HepG2 (cell line): Measurements from ENCODE around the gene HCFC1. TPM values are rescaled to one million over a fixed set of nuclear protein-coding genes. Genes with fewer than 3 reads are reported as not detected.

Source experiments
- ATAC-seq: fragments of 200-7000 bp; cut with Tn5 transposase; 3 replicates; pipeline ENCODE4 v1.9.1; 2020; ENCODE audit warnings: mild to moderate bottlenecking, moderate library complexity
- BruUV-seq: library from RNA; stranded (reverse); fragments of 400-500 nt; replicated peaks from 2 replicates; lab custom pipeline; 2021; lab: Mats Ljungman, UMichigan
- CTCF ChIA-PET: fragments of 300-600 bp; formaldehyde crosslinking; extraction: SDS; loops from one replicate; lab custom pipeline; 2021; ENCODE audit warnings: low total read pairs, inconsistent platforms, low intra/inter-chr PET ratio; lab: Yijun Ruan, JAX
- POLR2A ChIA-PET: fragments of 350-600 bp; sonication (Branson Sonifier 250); formaldehyde crosslinking; loops from one replicate; lab custom pipeline; 2020; ENCODE audit warnings: antibody characterized with exemption, inconsistent platforms; lab: Yijun Ruan, JAX
- DNase-seq: peaks from one replicate; pipeline ENCODE4 v3.0.0-alpha.2; 2015; ENCODE audit warnings: low spot score
- FAIRE-seq: peaks from 3 replicates; lab custom pipeline; 2011; peaks lifted over from hg19 to GRCh38; lab: Jason Lieb, UNC
- H2AFZ ChIP-seq: one replicate; pipeline ENCODE4 v1.6.1; 2011; ENCODE audit warnings: low read length, inconsistent platforms
- H3K27ac ChIP-seq: fragments of 300-600 bp; 3 replicates; pipeline ENCODE4 v1.8.0; 2011; ENCODE audit warnings: mixed run types, mild to moderate bottlenecking, mixed read lengths, low read length, inconsistent platforms; ENCODE audit not compliant: insufficient read depth; ENCODE audit errors: extremely low read length
- H3K27me3 ChIP-seq, 2 experiments: fragments of 200-600 bp in 1 of 2; 2 replicates in 1 of 2; 3 replicates in 1 of 2; pipeline versions ENCODE4 v1.6.0 to v1.8.0; 2011; ENCODE audit warnings: low read length in 2 of 2, mild to moderate bottlenecking in 2 of 2, moderate library complexity in 2 of 2, inconsistent platforms in 1 of 2; ENCODE audit not compliant: insufficient read depth in 2 of 2, control insufficient read depth in 1 of 2
- H3K36me3 ChIP-seq, 2 experiments: fragments of 200-600 bp in 1 of 2; replicated peaks in 1 of 2; 2 replicates in 1 of 2; 3 replicates in 1 of 2; pipeline versions ENCODE4 v1.5.1 to v1.8.0; 2011; ENCODE audit warnings: low read length in 2 of 2, inconsistent platforms in 1 of 2; ENCODE audit not compliant: insufficient read depth in 2 of 2, control insufficient read depth in 1 of 2
- H3K4me1 ChIP-seq: 2 replicates; pipeline ENCODE4 v1.5.1; 2012; ENCODE audit warnings: low read length, inconsistent platforms; ENCODE audit not compliant: insufficient read depth
- H3K4me2 ChIP-seq: 2 replicates; pipeline ENCODE4 v1.6.0; 2011; ENCODE audit warnings: low read depth, low read length, inconsistent platforms
- H3K4me3 ChIP-seq, 3 experiments: fragments of 200-600 bp in 1 of 3; sonication (generic), shearing (Covaris generic) in 1 of 3; replicated peaks in 1 of 3; 2 replicates each; pipeline ENCODE4 v1.5.1; 2011 to 2016; ENCODE audit warnings: low read length in 3 of 3, inconsistent platforms in 2 of 3, low read depth in 2 of 3, mild to moderate bottlenecking in 2 of 3, control low read depth in 1 of 3, mixed read lengths in 1 of 3; ENCODE audit not compliant: insufficient read depth in 1 of 3
- H3K79me2 ChIP-seq: one replicate; pipeline ENCODE4 v1.6.1; 2011; ENCODE audit warnings: low read length, inconsistent platforms; ENCODE audit not compliant: insufficient read depth
- H3K9ac ChIP-seq: 2 replicates; pipeline ENCODE4 v1.6.0; 2011; ENCODE audit warnings: mild to moderate bottlenecking, low read depth, low read length, inconsistent platforms; ENCODE audit not compliant: insufficient read depth
- H3K9me3 ChIP-seq: 2 replicates; pipeline ENCODE4 v1.5.1; 2012; ENCODE audit warnings: mild to moderate bottlenecking, low read length
- H4K20me1 ChIP-seq: 2 replicates; pipeline ENCODE4 v1.6.0; 2011; ENCODE audit warnings: inconsistent platforms, mild to moderate bottlenecking, low read length, moderate library complexity; ENCODE audit not compliant: insufficient read depth
- ARNTL ChIP-seq: sonication (generic); formaldehyde crosslinking; IDR thresholded peaks from 2 replicates; pipeline ENCODE4 v1.4.0; 2020; ENCODE audit warnings: mild to moderate bottlenecking, missing genetic modification reagents
- GMEB2 ChIP-seq: IDR thresholded peaks from 2 replicates; pipeline ENCODE4 v1.6.1; 2016; ENCODE audit warnings: missing biosample characterization, missing genetic modification reagents, low read depth
- LCORL ChIP-seq, 2 experiments: fragments of 450-650 bp in 1 of 2; sonication (generic) in 1 of 2; formaldehyde crosslinking in 1 of 2; IDR thresholded peaks; 2 replicates each; pipeline versions ENCODE4 v1.5.0 to v1.6.1; 2017 to 2020; ENCODE audit warnings: antibody characterized with exemption in 1 of 2, missing genetic modification reagents in 1 of 2
- MLLT10 ChIP-seq: sonication (generic); formaldehyde crosslinking; IDR thresholded peaks from 2 replicates; pipeline ENCODE4 v1.4.0; 2020; ENCODE audit warnings: missing genetic modification reagents
- MLXIP ChIP-seq: sonication (generic); formaldehyde crosslinking; IDR thresholded peaks from 2 replicates; pipeline ENCODE4 v1.9.0; 2021; ENCODE audit warnings: missing genetic modification reagents, borderline replicate concordance
- NFE2L2 ChIP-seq: fragments of 150-350 bp; IDR thresholded peaks from 2 replicates; pipeline ENCODE4 v1.6.1; 2014; ENCODE audit warnings: low read length
- PHF8 ChIP-seq: sonication (generic); formaldehyde crosslinking; IDR thresholded peaks from 2 replicates; pipeline ENCODE4 v1.5.0; 2020; ENCODE audit warnings: missing genetic modification reagents
- PTBP1 ChIP-seq: fragments of 200-400 bp; formaldehyde crosslinking; IDR thresholded peaks from 2 replicates; pipeline ENCODE4 v1.6.1; 2018; ENCODE audit warnings: low read length, low read depth; ENCODE audit not compliant: poor library complexity, severe bottlenecking
- ZHX2 ChIP-seq, 2 experiments: sonication (generic) in 1 of 2; formaldehyde crosslinking in 1 of 2; IDR thresholded peaks; 2 replicates each; pipeline versions ENCODE4 v1.6.1 to v1.9.0; 2014 to 2022; ENCODE audit warnings: antibody characterized with exemption in 1 of 2, borderline replicate concordance in 1 of 2, inconsistent platforms in 1 of 2, low read depth in 1 of 2, missing genetic modification reagents in 1 of 2
- ZNF329 ChIP-seq: sonication (generic); formaldehyde crosslinking; IDR thresholded peaks from 2 replicates; pipeline ENCODE4 v1.9.0; 2021; ENCODE audit warnings: low read depth, mild to moderate bottlenecking, missing genetic modification reagents
- ZNF431 ChIP-seq: sonication (generic); formaldehyde crosslinking; IDR thresholded peaks from 2 replicates; pipeline ENCODE4 v1.9.0; 2022; ENCODE audit warnings: missing genetic modification reagents, low read depth, mild to moderate bottlenecking, borderline replicate concordance
- WGBS: methylation state at CpG from one replicate; pipeline ENCODE4 v1.1.6; 2017; ENCODE audit warnings: low lambda C conversion rate; 5-methylcytosine and 5-hydroxymethylcytosine counted together
- in situ Hi-C: cut with HindIII; loops from 2 replicates; pipeline ENCODE4 v1.10.0; 2017; ENCODE audit warnings: low pct_unique_long_range_greater_than_20kb; ENCODE audit not compliant: extremely low pct_ligation_motif_present
- intact Hi-C: fragments of 100-400 bp; cut with micrococcal nuclease; formaldehyde crosslinking; loops from one replicate; pipeline ENCODE4 v1.10.0; 2022; ENCODE audit not compliant: unreplicated experiment
- polyA plus RNA-seq, 8 experiments: library from polyadenylated mRNA; depleted of rRNA in 3 of 8; stranded (reverse) in 7 of 8; unstranded in 1 of 8; fragments of >200 nt; fragmentation: Illumina TruSeq in 4 of 8; extraction: Trizol in 4 of 8; gene quantifications; 2 replicates each; pipeline versions ENCODE4 v1.2.1 to v1.2.3, GENCODE V29; 2011 to 2016; ENCODE audit warnings: low read depth in 4 of 8, missing spikeins in 1 of 8, mixed read lengths in 1 of 8; ENCODE audit not compliant: insufficient read depth in 1 of 8
- total RNA-seq, 5 experiments: library from RNA; depleted of rRNA; stranded (reverse); fragments of >200 nt; fragmentation: Illumina TruSeq; extraction: Trizol; gene quantifications; 2 replicates each; pipeline ENCODE4 v1.2.3, GENCODE V29; 2016; ENCODE audit warnings: low read depth in 1 of 5

Gene HCFC1
- total and polyA plus RNA-seq, 2 of the 13 experiments (the other 11 are each of a cell fraction or from before 2014, with no cell fraction given), result 5.8 to 17.8 TPM

- ATAC-seq (peak; percentile 4), DNase-seq (no peak), FAIRE-seq (no peak)
- CTCF ChIA-PET, result no interaction called here
- Histone ChIP-seq H3K27me3 (no peaks in the 10 kb centered on the region), H3K4me1 (peaks cover 44% of the 10 kb centered on the region), H3K9ac (peak overlapping the region; percentile 82), H3K4me2 (peak overlapping the region; percentile 78), H3K27ac (peak overlapping the region; percentile 69), H2AFZ (no peak overlapping the region), H3K36me3 (peaks cover 0 to 7% of the 10 kb centered on the region in 2 experiments; a peak in 1 of 5 replicates), H3K79me2 (peaks cover 15% of the 10 kb centered on the region), H3K4me3 (peak overlapping the region; percentile 59 to 78 (median 77)), H4K20me1 (no peaks in the 10 kb centered on the region), H3K9me3 (no peaks in the 10 kb centered on the region)
- no CpG with 5 or more reads among the region's 9 CpGs for WGBS
- BruUV-seq, result TSS peak; percentile 89
- TF ChIP-seq ZNF431 (no peak), PTBP1 (no peak), ARNTL (no peak), MLXIP (CRISPR knock-in tag) (no peak), NFE2L2 (no peak), ZHX2 (IDR thresholded peaks at IDR 0.05; ENCODE audit: low read depth) (no peak), ZHX2 (CRISPR knock-in tag; IDR thresholded peaks at IDR 0.05; ENCODE audit: borderline replicate concordance) (no peak), LCORL (IDR thresholded peaks at IDR 0.05) (no peak), LCORL (CRISPR knock-in tag; IDR thresholded peaks at IDR 0.05) (no peak), GMEB2 (CRISPR knock-in tag) (no peak), MLLT10 (CRISPR knock-in tag) (no peak), ZNF329 (CRISPR knock-in tag) (no peak), PHF8 (CRISPR knock-in tag) (no peak)
- intact Hi-C loops, result loop anchor here (2.0 kb wide), 1 partner anchor 36 kb away; no protein-coding TSS in a partner anchor
- in situ Hi-C loops, result no loop called here
- POLR2A ChIA-PET, result interaction anchor here (0.8 to 1.8 kb wide), 6 partner anchors 8 to 92 kb away, joined by 3 to 6 read pairs (median 4); no protein-coding TSS in a partner anchor
These were observed 49.0 kb upstream of the HCFC1 start for GRCh38 chrX:154020536-154021115.
